ENCODE data around the gene NRG2.

Gene NRG2

DNA sequence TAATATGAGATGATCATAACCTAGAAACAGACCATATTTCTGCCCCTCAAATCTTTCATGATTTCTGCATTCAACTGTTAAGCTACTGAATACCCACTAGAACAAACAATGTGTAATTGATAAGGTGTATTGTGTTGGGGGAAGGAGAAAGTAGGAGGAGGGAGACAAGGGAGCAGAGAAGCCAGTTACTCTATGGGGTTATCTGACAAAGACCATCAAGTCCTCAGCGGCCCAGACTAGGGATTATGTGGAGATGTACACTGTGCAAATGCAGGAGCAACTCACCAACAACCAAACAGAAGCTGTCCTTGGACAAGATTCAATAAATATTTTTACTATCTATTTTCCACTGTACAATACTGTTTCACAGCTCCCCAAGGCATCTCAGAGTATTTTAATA is 2.7 kb downstream of the NRG2 start:
- ATAC-seq: no peak
- TF ChIP-seq ESRRG (CRISPR knock-in tag; IDR thresholded peaks at IDR 0.05) (no peak), PPARA (CRISPR knock-in tag; IDR thresholded peaks at IDR 0.05; ENCODE audit: borderline replicate concordance) (no peak), ISL1 (CRISPR knock-in tag; IDR thresholded peaks at IDR 0.05) (no peak), ZFP3 (CRISPR knock-in tag; IDR thresholded peaks at IDR 0.05) (no peak), CSDC2 (CRISPR knock-in tag; IDR thresholded peaks at IDR 0.05) (no peak), ZFP30 (CRISPR knock-in tag; IDR thresholded peaks at IDR 0.05) (no peak), GLIS3 (CRISPR knock-in tag; IDR thresholded peaks at IDR 0.05) (no peak), CSRNP3 (CRISPR knock-in tag; IDR thresholded peaks at IDR 0.05) (no peak), TCF4 (CRISPR knock-in tag; IDR thresholded peaks at IDR 0.05; ENCODE audit: borderline replicate concordance) (no peak), ARNTL (CRISPR knock-in tag; IDR thresholded peaks at IDR 0.05; ENCODE audit: borderline replicate concordance, low read depth) (no peak), SNAI2 (CRISPR knock-in tag; IDR thresholded peaks at IDR 0.05) (no peak), ZNF8 (CRISPR knock-in tag; IDR thresholded peaks at IDR 0.05) (no peak)
- TF ChIP-seq, protein P1, sequence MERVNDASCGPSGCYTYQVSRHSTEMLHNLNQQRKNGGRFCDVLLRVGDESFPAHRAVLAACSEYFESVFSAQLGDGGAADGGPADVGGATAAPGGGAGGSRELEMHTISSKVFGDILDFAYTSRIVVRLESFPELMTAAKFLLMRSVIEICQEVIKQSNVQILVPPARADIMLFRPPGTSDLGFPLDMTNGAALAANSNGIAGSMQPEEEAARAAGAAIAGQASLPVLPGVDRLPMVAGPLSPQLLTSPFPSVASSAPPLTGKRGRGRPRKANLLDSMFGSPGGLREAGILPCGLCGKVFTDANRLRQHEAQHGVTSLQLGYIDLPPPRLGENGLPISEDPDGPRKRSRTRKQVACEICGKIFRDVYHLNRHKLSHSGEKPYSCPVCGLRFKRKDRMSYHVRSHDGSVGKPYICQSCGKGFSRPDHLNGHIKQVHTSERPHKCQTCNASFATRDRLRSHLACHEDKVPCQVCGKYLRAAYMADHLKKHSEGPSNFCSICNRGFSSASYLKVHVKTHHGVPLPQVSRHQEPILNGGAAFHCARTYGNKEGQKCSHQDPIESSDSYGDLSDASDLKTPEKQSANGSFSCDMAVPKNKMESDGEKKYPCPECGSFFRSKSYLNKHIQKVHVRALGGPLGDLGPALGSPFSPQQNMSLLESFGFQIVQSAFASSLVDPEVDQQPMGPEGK (CRISPR knock-in tag; IDR thresholded peaks at IDR 0.05; ENCODE audit: borderline replicate concordance): no peak

DNA sequence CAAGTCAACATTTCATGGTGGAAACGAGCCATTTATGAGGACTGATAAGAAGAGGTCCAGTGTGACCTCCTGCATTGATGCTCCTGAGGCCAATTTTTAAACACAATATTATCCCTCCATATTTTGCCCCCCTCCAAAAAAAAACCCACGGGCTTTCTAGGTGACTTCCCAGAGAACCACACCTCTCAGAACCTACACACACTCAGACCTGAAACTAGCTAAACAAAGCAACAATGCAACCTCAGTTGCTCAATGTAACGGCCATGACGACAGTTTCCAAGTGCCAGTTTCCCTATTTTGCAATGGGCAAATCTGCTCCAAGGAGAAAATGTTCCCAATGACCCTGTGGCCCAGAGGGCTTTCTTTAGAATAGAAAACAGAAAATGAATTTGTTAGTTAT is 3.5 kb downstream of the NRG2 start:
- no peak for TF ChIP-seq ZFP3 (CRISPR knock-in tag; IDR thresholded peaks at IDR 0.05)
- no peak for TF ChIP-seq POU6F1 (CRISPR knock-in tag; IDR thresholded peaks at IDR 0.05; ENCODE audit: borderline replicate concordance, low read depth)
- TF ChIP-seq ZFP30 (CRISPR knock-in tag; IDR thresholded peaks at IDR 0.05): no peak
- TF ChIP-seq ESRRG (CRISPR knock-in tag; IDR thresholded peaks at IDR 0.05): no peak
- no peak for TF ChIP-seq GLIS3 (CRISPR knock-in tag; IDR thresholded peaks at IDR 0.05)
- TF ChIP-seq, protein P2, sequence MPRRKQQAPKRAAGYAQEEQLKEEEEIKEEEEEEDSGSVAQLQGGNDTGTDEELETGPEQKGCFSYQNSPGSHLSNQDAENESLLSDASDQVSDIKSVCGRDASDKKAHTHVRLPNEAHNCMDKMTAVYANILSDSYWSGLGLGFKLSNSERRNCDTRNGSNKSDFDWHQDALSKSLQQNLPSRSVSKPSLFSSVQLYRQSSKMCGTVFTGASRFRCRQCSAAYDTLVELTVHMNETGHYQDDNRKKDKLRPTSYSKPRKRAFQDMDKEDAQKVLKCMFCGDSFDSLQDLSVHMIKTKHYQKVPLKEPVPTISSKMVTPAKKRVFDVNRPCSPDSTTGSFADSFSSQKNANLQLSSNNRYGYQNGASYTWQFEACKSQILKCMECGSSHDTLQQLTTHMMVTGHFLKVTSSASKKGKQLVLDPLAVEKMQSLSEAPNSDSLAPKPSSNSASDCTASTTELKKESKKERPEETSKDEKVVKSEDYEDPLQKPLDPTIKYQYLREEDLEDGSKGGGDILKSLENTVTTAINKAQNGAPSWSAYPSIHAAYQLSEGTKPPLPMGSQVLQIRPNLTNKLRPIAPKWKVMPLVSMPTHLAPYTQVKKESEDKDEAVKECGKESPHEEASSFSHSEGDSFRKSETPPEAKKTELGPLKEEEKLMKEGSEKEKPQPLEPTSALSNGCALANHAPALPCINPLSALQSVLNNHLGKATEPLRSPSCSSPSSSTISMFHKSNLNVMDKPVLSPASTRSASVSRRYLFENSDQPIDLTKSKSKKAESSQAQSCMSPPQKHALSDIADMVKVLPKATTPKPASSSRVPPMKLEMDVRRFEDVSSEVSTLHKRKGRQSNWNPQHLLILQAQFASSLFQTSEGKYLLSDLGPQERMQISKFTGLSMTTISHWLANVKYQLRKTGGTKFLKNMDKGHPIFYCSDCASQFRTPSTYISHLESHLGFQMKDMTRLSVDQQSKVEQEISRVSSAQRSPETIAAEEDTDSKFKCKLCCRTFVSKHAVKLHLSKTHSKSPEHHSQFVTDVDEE (CRISPR knock-in tag; IDR thresholded peaks at IDR 0.05): no peak
- no peak for TF ChIP-seq ZNF8 (CRISPR knock-in tag; IDR thresholded peaks at IDR 0.05)
- ATAC-seq: no peak

- TF ChIP-seq OSR1 (CRISPR knock-in tag; IDR thresholded peaks at IDR 0.05): no peak
- TF ChIP-seq, protein P2 (CRISPR knock-in tag; IDR thresholded peaks at IDR 0.05): no peak
- TF ChIP-seq ZFP3 (CRISPR knock-in tag; IDR thresholded peaks at IDR 0.05): no peak
- TF ChIP-seq TCF4 (CRISPR knock-in tag; IDR thresholded peaks at IDR 0.05; ENCODE audit: borderline replicate concordance): peak; percentile 63; the same call in 1 of the 2 replicates
- ATAC-seq: peak; percentile 14; the same call in 2 of the 3 replicates
Measured at GRCh38 chr5:140038373-140038957, 4.6 kb downstream of the NRG2 start.

DNA sequence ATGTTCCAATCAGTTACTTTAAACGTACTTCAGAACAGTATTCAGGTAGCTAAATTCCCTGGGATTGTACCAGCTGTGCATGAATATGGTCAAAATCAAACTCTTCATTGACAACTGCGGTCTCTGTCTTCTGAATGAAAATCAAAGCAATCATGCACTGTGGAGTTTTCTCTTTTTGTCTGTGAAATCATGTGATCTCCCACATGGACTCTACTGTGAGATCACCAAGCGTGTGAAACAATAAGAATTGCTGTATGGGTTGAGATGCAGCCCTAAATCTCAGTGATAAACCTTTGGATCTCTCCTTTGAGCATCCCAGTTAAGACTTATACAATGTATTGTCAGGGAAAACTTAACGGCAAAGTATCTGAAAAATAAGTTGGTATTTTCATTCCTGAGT is 6.1 kb downstream of the NRG2 start:
- no peak for ATAC-seq
- TF ChIP-seq ZC3H10 (CRISPR knock-in tag; IDR thresholded peaks at IDR 0.05) (no peak), RARB (CRISPR knock-in tag; IDR thresholded peaks at IDR 0.05) (no peak), TOX (CRISPR knock-in tag; IDR thresholded peaks at IDR 0.05; ENCODE audit: borderline replicate concordance) (no peak)
